ENCODE results near the gene GPD1L. TPM values are rescaled to one million over a fixed set of nuclear protein-coding genes. Genes with fewer than 3 reads are reported as not detected.

Gene GPD1L
- total RNA-seq, 1 experiment from 2014 or later, result 12.1 TPM

DNA sequence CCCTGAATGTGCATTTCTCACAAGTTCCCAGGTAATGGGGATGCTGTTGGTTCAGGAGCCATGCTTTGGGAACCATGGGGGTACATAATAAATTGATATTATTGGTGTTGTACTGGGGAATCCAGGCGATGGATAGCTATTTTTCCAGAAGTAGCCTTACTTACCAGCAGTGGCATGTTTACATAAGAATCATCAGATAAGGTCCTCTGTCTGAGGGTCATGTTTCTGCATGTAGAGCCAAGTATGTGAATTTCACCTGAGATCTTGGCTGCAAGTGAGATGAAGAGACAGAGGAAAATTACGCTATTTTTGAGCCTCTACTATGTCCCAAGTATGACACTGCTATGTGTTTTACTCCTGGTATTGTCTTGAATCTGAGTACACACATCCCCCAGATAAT lies 26.3 kb downstream of the GPD1L start:
- no peak for DNase-seq (ENCODE audit: extremely low read depth, low read depth)

DNA sequence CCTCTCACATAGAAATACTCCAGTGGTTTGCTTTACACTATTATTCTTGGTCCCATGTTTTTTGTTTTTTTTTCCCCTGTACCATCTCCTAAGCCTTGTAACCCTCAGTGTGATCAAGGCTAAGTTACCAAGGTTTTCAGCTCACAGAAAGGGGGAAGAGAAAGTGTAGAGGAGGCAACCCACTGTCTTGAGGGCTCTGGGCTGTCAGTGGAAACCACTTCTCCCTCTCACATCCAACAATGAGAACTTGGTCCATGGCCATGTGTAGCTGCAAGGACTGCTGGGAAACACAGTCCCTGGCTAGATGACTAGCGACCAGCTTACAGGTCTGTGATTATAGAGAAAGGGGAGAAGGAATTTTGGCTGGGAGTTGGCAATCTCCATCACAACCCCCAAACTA lies 30.3 kb downstream of the GPD1L start:
- no peak for DNase-seq (ENCODE audit: extremely low read depth, low read depth)

DNA sequence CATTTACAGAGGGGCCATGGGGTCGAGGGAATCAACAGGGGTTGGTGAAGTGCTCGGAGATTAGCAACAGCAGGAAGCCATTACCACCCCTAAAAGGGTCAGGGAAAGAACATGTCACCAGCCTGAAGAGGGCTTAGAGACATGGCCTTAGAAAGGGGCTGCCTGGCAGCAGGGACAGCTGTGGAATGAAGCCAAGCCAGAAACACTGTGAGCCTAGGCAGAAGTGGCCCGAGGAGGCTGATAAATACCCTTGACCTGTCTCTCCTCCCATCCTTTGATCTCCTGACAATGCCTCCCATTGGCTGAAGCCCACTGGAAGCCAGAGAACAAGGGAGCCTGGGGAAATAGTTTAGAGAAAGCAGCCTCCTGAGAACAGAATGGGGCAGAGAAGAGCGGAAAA lies 31.4 kb downstream of the GPD1L start:
- DNase-seq (ENCODE audit: extremely low read depth, low read depth), result no peak

DNA sequence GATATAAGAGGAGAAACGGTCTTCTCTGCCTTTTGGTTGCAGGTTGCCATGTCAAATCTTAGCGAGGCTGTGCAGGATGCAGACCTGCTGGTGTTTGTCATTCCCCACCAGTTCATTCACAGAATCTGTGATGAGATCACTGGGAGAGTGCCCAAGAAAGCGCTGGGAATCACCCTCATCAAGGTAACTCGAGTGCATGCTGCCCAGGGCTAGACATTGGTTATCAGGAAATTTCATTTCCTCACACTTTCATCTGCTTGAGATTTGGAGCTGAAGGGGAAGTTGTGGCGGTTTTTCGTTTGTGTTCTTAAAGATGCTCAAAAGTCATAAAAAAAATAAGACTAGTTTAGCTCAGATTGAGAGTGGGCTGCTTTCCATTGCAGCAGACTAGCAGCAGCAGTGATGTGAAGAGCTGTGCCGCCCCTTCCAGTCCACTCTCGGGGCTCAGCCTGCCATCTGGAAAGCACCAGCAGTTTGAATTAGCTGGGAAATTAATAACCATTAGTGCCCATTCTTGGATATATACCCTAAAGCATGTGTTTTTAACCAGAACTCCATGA lies 32.2 kb downstream of the GPD1L start:
- DNase-seq (ENCODE audit: extremely low read depth, low read depth), result no peak

DNA sequence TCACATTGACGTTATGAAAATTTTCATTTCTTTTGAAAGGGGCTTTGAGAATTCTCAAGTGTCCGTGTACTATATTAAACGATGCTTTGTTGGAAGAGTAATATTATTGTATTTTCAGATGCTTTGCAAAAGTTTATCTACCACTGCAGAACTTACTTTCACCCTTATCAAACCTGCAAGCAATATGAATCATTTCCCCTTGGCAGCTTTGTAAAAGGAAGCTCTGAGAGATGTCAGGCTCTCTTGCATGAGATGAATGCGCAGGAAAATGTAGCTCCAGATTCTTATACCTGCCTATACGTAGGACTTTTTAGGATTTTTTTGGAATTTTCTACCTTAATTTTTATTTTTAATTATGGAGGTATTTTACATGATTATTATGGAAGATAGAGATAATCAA lies 34.5 kb downstream of the GPD1L start:
- no peak for DNase-seq (ENCODE audit: extremely low read depth, low read depth)

DNA sequence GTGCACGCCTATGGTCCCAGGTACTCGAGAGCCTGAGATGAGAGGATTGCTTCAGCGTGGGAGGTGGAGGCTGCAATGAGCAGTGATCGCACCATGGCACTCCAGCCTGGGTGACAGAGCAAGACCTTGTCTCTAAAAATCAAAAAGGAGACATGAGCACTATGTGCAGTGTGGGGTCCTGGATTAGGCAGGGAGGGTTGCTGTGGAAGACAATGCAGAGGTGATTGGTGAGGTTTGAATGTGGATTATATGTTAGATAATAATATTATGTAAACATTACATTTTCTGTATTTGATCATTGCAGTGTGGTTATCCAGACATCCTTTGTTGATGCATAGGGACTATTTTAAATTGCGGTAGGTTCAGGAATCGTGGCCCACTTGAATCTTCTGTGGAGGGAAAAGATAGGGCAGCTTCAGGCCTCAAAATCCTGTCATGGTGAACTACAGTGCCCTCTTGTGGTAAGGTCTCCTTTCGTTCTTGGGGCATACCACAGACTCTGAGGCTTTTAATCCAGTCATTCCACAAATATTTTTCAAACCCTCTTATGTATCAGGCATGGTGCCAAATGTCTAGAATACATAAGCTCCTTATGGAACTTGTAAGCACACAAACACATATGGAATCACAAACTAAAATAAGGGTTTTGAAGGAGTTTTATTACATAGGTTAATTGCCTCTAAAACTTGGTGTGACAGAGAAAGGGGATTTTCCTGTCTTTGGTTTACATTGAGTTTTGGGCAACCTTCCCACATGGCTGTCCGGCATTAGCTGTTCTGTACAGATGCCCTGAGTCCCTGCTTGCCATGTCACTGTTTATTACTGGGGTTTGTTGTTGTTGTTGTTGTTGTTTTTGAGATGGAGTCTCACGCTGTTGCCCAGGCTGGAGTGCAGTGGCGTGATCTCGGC lies 37.7 kb downstream of the GPD1L start:
- peak; percentile 59 for DNase-seq (ENCODE audit: extremely low read depth, low read depth)

DNA sequence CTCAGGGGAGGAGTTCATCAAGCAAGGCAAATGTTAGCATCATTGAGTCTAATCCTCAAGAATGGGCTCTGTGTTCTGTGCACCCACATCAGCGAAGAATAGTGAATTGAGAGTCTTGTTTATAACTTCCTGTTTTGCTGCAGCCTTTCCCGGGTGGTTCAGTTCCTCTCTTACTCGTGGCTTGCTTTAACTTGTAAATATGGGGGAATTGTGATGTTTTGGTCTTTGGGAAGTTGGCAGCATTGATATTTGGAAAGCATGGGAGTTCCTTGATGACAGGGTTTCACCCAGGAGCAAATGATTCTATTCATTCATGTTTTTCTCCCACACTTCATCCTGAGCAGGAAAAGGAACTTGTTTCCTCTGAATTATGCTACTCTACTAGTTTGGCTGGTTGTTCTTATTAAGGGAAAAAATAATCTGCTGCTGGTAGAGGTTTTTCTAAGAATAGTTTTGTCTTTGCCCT lies 40.4 kb downstream of the GPD1L start:
- DNase-seq (ENCODE audit: extremely low read depth, low read depth), result no peak

DNA sequence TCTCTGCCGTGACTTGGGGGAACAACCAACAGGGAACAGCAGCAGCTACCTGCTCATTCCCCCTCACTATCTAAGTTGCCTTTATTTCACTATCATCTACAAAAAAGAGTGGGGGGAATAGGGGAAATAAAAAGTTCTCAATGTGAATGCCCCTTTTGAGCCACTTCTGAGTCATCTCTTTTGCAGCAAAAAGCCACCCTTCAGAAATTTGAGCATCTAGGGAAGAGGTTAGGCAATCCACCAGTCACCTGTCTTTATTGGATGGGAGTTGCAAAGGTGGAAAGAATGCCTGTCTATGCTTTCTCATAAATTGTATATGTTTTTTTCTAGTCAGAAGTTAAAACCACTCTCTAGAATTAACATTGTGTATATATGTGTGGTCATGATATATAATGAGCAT lies 41.1 kb downstream of the GPD1L start:
- no peak for DNase-seq (ENCODE audit: extremely low read depth, low read depth)

DNA sequence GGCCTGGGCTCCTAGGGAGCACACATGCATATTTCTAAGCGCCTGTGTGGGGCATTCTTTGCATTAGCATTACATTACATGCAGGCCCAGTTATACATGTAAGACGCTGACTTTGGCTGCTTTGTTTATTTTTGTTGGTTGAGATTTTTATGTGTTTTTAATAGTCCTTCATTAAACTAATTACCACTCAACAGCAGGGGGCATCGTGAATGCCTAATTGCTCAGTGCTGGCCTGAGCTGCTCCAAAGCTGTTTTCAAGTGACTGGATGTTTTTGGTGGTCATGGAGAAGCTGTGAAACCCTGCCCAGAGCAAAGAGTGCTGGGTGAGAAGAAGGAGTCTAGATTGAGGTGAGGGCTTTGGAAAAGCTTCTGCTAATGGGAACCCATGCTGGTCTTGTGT lies 41.5 kb downstream of the GPD1L start:
- no peak for DNase-seq (ENCODE audit: extremely low read depth, low read depth)

DNA sequence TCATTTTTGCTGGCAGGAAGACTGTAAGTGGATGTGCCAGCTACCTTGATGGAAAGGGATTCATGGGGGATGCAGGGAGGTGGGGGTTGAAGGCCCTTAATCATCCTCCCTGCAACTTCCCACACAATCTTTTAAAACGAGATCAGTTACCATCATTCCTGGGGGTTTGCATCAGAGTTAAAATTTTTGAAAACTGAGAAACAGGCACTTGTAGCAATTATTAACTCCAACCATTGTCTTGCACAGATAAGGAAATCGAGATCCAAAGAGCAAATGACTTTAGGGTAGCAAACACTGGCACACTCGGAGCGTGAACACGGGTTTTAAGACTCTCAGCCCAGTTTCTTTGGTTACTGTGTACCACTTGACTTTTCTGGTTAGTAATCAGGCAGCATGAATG lies 41.9 kb downstream of the GPD1L start:
- no peak for DNase-seq (ENCODE audit: extremely low read depth, low read depth)

DNA sequence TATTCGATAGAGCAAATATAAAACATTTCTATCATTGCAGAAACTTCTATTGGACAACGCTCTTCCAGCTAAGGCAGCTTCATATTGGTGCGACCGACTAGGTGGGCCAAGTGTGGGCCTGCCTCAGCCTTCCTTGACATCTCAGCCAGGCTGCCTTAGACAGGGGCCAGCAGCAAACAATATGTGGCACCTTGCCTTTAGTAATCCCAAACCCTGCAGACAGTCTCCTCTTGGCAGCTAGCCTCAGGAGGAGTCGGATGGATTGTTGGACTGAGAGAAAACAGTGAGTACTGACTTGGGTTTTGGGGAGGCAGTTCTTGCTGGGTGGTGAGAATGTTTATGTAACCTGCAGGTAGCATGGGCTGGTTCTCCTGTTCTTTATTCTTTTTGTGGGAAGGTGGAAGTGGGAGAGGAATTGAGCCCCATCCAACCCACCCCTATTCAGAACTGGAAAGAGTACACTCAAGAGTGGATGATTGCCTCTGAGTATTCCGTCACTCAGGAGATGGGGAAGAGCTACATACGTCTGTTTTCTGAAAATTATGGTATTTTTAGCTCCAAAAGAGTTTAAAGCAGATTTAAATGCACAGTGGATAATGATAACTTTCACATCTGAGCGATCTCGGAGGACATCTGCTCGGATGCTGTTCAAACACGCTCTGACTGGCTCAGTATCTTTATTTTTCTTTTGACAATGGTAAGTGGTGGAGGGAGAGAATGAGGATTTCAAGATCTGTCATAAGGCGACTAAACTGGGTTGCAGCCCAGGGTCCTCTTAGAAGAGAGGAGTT lies 47.2 kb downstream of the GPD1L start:
- DNase-seq (ENCODE audit: extremely low read depth, low read depth), result no peak

DNA sequence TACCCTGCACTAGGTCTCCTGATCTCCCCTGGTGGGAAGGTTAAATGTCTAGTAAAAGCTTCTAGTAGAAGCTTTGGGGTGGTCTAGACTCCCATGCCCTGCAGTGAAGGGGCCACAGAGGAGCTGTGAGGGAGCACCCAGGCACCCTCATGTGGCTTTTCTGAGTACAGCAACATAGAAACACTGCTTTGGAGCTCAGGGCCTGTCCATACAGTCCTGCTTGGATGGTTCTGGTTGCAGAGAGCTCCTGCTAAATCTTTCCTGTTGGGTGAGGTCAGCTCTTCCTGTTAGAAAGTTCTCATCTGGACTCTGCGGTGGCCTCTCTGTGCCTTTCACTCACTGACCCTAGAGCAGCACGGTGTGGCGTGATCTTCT lies 47.8 kb downstream of the GPD1L start:
- no peak for DNase-seq (ENCODE audit: extremely low read depth, low read depth)

DNA sequence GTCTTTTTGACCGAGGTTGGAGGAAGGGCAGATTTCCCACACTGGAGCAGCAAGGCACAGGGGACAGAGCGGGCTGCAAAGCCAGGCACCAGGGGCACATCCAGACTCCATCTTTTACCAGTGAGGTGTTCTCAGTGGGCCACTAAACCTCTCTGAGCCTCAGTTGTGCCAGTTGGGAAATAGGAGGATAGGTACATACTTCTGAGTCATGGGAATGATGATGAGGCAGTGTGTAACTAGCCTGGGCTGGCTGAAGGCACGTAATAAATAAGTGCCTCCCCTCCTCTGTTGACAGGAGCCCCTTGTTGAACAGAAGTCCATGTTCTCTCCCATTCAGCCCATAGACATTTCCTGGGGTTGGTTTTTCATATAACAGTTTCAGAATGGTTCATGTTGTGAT lies 48.7 kb downstream of the GPD1L start:
- DNase-seq (ENCODE audit: extremely low read depth, low read depth), result no peak

DNA sequence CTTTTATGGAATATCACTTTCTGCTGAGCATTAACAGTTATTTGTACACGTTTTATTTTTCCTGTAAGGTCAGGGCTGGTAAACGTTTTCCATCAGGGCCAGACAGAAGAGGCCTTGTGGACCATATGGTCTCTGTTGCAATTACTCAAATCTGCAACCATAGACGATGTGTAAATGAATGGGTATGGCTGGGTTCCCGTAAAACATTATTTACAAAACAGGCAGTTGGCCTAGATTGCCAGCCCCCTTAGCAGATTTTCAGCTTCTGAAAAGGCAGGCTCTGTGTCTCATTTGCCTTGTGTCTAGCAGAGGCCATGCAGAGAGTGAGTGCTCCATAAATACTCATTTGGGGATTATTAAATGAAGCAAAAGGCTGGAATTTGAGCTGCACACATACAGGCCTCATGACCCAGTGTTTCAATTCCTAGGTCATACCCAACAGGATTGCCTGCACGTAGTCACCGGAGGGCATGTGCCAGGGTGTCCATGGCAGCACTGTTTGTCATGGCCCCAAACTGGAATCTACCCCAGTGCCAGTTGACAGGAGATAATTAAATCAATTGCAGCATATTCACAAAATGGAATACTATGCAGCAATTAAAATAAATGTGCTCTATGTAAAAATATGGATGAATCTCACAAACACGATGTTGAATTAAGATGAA lies 51.3 kb downstream of the GPD1L start:
- DNase-seq (ENCODE audit: extremely low read depth, low read depth), result no peak

DNA sequence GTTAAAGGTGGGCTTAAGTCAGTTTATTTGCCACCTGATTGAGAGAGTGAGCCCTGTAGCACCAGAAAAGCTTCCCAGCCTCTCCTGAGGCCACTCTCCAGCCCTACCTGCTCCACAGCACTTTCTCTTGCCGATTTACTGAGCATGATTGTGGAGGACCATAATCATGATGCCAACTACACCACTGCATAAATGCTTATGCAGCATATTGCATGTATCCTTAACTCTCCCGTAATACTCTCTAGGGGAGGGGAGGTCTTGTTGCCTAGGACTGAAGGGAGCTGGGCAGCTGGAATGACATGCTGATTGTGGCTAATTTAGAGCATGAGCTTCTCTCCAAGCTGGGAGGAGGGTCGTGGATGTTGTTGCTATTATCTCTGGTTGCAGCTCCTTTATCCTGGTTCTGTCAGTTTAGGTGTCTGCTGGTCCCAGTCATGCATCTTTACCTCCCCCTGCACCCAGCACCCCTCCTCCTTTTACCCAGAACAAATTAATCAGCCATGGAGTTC lies 54.3 kb downstream of the GPD1L start:
- DNase-seq (ENCODE audit: extremely low read depth, low read depth), result no peak

DNA sequence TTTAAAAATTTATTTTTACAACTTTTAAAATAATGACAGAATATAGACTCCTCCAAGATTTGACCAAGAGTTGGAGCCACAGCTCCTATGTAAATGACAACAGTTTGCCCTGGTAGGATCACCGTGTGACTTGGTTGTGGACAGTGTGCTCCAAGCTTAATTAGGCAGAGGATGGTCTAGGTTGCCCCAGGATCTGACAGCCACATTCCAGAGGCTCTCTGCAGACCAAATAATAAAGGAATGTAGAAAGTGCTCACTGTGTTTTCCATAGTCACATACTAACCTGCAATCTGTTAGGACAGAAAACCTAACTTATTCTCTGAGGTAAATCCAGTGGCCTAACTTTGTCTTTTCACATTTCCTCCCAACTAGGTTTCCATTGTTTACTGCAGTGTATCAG lies 59.0 kb downstream of the GPD1L start:
- no peak for DNase-seq (ENCODE audit: extremely low read depth, low read depth)

DNA sequence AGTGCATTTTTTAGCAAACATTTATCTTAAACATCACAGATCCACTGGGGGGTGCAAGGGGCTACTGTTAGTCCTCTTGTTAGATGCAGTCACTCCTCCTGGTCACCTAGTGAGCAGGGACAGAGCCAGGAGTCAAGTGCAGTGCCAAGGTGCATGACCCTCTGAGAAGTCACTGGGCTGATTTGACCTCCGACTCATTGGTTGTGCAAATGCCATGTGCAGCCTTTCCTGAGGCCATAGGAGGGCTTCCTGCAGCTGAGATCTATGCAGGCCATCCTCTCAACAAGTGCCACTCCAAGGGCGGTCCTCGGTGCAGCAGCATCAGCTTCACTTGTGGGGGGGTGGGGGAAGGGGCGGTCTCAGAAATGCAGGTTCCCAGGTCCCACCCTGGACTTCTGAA lies 60.2 kb downstream of the GPD1L start:
- no peak for DNase-seq (ENCODE audit: extremely low read depth, low read depth)

DNA sequence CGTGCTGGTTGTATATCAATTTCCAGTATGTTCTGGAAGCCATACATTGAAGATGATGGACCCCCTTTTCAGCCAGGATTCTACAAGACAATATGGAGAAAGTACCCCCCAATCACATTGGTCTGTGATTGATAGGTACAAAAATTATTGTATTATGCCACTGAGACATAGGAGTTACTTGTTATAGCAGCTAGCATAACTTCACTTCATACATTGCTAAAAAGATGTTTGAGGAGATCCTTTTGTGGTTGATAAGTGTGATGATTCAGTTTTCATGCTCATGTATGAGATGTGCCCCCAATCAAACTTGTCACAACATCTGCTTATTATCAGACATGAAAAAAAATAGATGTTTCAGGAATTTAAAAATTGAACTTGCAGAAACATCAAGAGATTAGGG lies 66.0 kb downstream of the GPD1L start:
- DNase-seq (ENCODE audit: extremely low read depth, low read depth), result no peak

DNA sequence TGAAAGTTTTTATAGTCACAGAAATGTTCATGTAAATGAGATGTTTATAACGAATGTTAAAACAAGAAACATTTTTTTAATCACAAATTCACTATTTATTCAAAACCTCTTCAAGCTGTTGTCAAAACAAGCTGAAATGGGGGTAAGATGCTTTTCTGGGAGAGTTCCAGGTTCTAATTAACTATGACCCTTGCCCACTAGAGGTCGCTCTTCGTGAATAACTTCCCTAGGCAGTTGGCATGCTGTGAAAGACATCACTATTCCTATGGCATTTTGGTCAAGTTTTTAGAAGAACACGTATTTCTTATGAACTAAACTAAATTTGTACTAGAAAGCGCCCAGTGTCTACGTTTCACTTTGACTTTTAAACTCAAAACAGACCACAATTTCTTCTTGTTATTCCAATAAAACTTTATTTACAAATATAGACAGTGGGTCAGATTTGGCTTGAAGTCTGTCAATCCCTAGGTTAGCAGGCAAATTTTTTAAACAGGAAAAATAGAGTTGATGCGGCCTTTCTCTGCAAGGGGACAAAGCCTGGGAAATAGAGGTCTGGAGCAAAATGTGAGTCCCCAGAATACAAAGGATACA lies 69.3 kb downstream of the GPD1L start:
- DNase-seq (ENCODE audit: extremely low read depth, low read depth), result peak; percentile 47

DNA sequence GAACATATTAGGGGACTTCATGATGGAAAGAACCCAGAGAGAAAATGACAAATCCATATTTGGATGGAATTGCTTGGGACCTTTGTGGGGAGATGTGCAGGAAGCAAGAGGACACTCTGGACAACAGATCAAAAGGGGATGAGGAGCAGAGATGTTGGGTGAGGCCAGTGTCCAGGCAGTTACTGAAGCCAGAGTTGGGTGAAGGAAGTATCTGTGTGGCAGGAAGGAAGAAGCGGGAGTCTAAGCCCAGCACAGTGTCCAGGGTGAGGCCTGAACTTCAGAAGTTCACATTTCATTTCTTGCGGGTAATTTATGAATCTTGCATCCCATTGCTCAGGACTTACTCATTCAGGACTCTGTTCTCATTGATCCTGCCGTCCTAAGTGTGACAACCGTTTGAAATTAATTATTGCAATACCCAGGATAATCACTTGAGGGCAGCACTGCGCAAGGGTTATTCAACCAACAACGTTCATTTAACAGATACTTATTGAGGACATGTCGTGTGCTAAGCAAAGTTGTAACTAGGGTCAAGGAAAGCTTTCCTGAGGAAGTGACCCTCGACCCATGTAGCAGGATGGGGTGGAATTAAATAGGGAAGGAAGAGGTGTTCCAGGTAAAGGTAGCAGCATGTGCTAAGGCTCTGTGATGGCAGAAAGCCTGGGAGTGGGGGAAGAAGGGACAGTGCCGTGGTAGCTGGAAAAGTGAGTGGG lies 70.7 kb downstream of the GPD1L start:
- DNase-seq (ENCODE audit: extremely low read depth, low read depth), result peak; percentile 48
